ENCODE measurements around the gene CHMP1A. TPM values are rescaled to one million over a fixed set of nuclear protein-coding genes. Genes with fewer than 3 reads are reported as not detected.

Gene CHMP1A
- polyA plus RNA-seq, 1 experiment = 53.5 TPM

DNA sequence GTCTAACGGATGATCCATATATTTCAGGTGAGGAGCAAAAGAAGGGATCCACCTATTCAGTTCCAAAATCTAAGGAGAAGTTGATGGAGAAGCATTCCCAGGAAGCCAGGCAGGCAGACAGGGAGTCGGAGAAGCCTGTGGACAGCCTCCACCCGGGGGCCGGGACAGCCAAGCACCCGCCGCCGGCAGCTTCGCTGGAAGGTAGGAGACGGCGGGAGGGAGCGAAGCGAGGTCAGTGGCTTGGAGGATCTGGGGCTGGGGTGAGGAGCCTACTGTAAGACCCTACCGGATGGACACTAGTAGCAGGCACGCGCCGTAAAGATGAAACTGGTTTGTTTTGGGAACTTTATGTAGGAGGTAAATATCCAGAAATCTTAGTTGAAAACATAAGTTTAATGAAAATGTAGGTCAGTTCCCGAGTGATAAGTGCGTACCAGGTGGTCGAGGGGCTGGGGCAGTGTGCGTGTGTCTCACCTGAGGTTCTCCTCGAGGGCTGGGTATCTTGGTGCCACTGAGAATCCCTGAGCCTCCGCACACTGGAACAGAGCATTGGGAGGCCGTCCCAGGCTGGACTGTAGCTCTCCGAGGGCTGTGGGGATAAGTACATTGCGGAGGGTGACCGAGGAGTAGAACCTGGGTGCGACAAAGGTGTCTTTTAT, 842 bp upstream of the CHMP1A start:
- Histone ChIP-seq H3K27me3 (ENCODE audit: control insufficient read depth, insufficient read depth, low read length) (no peaks in the 10 kb centered on the region), H3K27ac (ENCODE audit: low read depth, low read length) (peak overlapping the region; percentile 47), H3K9me3 (ENCODE audit: control insufficient read depth, insufficient read depth, low read length) (peaks cover 3% of the 10 kb centered on the region; the same call in 1 of the 2 replicates), H3K4me3 (ENCODE audit: low read depth, low read length) (peak overlapping the region; percentile 93)
- CTCF ChIA-PET = interaction anchor here (1.1 kb wide), 1 partner anchor 12 kb away, joined by 3 read pairs; no protein-coding TSS in a partner anchor
- no peak for DNase-seq (ENCODE audit: low read depth, low spot score)
- POLR2A ChIA-PET = interaction anchor here (1.0 to 1.7 kb wide), 2 partner anchors 42 to 93 kb away, joined by 3 to 4 read pairs; no protein-coding TSS in a partner anchor
- TF ChIP-seq, protein P1, sequence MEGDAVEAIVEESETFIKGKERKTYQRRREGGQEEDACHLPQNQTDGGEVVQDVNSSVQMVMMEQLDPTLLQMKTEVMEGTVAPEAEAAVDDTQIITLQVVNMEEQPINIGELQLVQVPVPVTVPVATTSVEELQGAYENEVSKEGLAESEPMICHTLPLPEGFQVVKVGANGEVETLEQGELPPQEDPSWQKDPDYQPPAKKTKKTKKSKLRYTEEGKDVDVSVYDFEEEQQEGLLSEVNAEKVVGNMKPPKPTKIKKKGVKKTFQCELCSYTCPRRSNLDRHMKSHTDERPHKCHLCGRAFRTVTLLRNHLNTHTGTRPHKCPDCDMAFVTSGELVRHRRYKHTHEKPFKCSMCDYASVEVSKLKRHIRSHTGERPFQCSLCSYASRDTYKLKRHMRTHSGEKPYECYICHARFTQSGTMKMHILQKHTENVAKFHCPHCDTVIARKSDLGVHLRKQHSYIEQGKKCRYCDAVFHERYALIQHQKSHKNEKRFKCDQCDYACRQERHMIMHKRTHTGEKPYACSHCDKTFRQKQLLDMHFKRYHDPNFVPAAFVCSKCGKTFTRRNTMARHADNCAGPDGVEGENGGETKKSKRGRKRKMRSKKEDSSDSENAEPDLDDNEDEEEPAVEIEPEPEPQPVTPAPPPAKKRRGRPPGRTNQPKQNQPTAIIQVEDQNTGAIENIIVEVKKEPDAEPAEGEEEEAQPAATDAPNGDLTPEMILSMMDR (IDR thresholded peaks at IDR 0.05; ENCODE audit: low read depth, low read length) = no peak

DNA sequence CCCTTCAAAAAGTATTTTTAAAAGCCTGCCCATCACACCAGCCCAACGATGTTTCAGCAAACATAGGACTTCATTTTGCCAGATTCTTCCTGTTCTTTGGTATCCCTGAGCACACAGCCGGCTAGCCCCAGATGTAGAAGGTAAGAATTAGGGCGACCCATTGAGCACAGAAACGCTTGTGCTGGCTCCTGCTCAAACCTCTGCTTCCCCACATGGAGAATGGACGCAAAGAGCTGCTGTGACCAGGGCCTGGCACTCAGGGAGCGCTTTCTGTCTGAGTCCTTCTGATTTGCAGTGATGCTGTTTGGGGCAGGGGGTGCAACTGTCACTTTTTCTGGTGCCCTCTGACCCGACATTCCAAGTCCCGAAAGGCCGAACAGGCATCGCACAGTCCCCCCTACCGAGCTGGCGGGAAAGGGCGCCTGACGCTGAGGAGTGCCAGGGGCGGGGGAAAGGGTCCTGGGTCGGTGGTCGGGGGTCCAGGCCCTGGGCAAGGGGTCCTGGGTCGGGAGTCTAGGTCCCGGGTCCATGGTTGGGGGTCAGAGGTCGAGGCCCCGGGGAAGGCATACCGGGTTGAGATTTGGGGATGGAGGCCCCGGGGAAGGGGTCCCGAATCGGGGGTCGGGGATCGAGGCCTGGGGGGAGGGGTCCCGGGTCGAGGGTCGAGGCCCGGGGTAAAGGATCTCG, 930 bp downstream of the CHMP1A start:
- ChIA-PET POLR2A (interaction anchor here (0.7 to 1.7 kb wide), 3 partner anchors 30 to 149 kb away, joined by 4 to 8 read pairs (median 5); partner anchors contain the start of gene CDK10), CTCF (interaction anchor here (0.6 kb wide), 1 partner anchor 15 kb away, joined by 3 read pairs; no protein-coding TSS in a partner anchor)
- peaks cover 3% of the 10 kb centered on the region; the same call in 1 of the 2 replicates for H3K9me3 ChIP-seq (ENCODE audit: control insufficient read depth, insufficient read depth, low read length)
- no peaks in the 10 kb centered on the region for H3K27me3 ChIP-seq (ENCODE audit: control insufficient read depth, insufficient read depth, low read length)
- H3K27ac ChIP-seq (ENCODE audit: low read depth, low read length) = no peak overlapping the region
- peak overlapping the region; percentile 93 for H3K4me3 ChIP-seq (ENCODE audit: low read depth, low read length)
- TF ChIP-seq, protein P1 (IDR thresholded peaks at IDR 0.05; ENCODE audit: low read depth, low read length) = no peak
- DNase-seq (ENCODE audit: low read depth, low spot score) = no peak

DNA sequence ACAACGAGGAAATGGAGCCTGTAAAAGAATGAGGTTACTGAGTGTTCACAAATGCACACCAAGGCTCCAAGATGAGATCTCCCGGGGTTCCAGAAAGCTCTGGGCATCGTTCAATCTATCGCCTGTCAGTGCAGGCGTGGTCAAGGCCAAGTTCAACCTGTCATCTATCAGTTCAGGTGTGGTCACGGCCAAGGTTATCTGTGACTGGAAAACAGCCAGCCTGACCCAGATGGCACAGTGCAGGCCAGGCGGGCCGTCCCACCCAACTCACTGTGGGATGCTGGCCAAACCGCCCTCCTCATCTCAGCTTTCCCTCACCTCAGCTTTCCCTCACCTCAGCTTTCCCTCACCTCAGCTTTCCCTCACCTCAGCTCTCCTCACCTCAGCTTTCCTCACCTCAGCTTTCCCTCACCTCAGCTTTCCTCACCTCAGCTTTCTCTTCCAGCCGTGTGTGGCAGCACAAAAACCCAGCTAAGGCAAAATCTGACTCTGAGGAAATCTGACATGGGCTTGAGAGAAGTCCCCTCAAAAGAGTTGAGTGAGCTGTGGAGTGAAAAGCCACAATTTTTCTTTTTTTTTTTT, 2.4 kb downstream of the CHMP1A start:
- TF ChIP-seq, protein P1 (IDR thresholded peaks at IDR 0.05; ENCODE audit: low read depth, low read length) = no peak
- Histone ChIP-seq H3K4me3 (ENCODE audit: low read depth, low read length) (no peak overlapping the region), H3K9me3 (ENCODE audit: control insufficient read depth, insufficient read depth, low read length) (peaks cover 3% of the 10 kb centered on the region; the same call in 1 of the 2 replicates), H3K27ac (ENCODE audit: low read depth, low read length) (no peak overlapping the region), H3K27me3 (ENCODE audit: control insufficient read depth, insufficient read depth, low read length) (no peaks in the 10 kb centered on the region)
- DNase-seq (ENCODE audit: low read depth, low spot score) = no peak
- ChIA-PET CTCF (interaction anchor here (1.7 kb wide), 1 partner anchor 13 kb away, joined by 4 read pairs; no protein-coding TSS in a partner anchor), POLR2A (no interaction called here)

DNA sequence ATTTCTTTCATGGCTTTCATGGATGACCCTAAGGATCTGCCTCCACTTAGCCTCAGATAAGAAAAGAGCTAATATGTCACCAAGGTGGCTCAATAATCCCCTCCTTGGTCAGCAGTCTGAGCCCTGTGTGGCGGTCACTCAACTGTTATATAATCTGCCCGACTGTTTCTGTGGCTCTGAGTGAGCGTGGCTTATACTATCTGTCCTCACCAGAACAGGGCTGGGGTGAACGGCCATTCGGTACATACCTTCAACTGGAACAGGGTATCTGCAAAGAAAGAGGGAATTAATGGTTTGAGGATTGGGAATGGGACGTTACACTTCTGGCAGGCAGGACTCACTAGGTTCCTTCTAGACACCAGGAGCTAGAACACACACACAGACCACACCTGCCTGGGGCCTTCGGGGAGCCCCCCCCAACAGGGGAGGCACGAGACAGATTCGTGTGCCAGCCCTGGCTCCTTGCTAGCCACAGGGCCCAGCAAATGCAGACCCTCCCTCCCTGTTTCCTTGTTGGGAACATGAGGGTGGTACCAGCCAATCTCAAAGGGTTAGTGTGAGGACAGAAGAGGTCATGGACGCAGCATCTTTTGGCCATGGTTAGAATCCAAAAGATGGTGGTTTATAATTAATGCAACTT, 3.7 kb downstream of the CHMP1A start:
- H3K27ac ChIP-seq (ENCODE audit: low read depth, low read length) = no peak overlapping the region
- H3K4me3 ChIP-seq (ENCODE audit: low read depth, low read length) = no peak overlapping the region
- no peaks in the 10 kb centered on the region for H3K27me3 ChIP-seq (ENCODE audit: control insufficient read depth, insufficient read depth, low read length)
- DNase-seq (ENCODE audit: low read depth, low spot score) = no peak
- POLR2A ChIA-PET = interaction anchor here (0.7 kb wide), 2 partner anchors 21 to 95 kb away, joined by 5 to 8 read pairs; no protein-coding TSS in a partner anchor
- CTCF ChIA-PET = interaction anchor here (0.9 to 1.7 kb wide), 3 partner anchors 12 to 97 kb away, joined by 3 to 10 read pairs (median 4); no protein-coding TSS in a partner anchor
- peaks cover 3% of the 10 kb centered on the region; the same call in 1 of the 2 replicates for H3K9me3 ChIP-seq (ENCODE audit: control insufficient read depth, insufficient read depth, low read length)
- TF ChIP-seq, protein P1 (IDR thresholded peaks at IDR 0.05; ENCODE audit: low read depth, low read length) = no peak

Measured in AG04450 (cell line).